SH-SY5Y (cell line): ENCODE measurements around the gene NCOA5.

ENCODE experiments used
- GATA2 ChIP-seq: IDR thresholded peaks from 2 replicates; pipeline ENCODE4 v1.6.1; 2011; ENCODE audit warnings: mild to moderate bottlenecking, low read depth, low read length
- GATA3 ChIP-seq: IDR thresholded peaks from 2 replicates; pipeline ENCODE4 v1.6.1; 2011; ENCODE audit warnings: low read depth, mild to moderate bottlenecking, low read length, moderate library complexity

DNA sequence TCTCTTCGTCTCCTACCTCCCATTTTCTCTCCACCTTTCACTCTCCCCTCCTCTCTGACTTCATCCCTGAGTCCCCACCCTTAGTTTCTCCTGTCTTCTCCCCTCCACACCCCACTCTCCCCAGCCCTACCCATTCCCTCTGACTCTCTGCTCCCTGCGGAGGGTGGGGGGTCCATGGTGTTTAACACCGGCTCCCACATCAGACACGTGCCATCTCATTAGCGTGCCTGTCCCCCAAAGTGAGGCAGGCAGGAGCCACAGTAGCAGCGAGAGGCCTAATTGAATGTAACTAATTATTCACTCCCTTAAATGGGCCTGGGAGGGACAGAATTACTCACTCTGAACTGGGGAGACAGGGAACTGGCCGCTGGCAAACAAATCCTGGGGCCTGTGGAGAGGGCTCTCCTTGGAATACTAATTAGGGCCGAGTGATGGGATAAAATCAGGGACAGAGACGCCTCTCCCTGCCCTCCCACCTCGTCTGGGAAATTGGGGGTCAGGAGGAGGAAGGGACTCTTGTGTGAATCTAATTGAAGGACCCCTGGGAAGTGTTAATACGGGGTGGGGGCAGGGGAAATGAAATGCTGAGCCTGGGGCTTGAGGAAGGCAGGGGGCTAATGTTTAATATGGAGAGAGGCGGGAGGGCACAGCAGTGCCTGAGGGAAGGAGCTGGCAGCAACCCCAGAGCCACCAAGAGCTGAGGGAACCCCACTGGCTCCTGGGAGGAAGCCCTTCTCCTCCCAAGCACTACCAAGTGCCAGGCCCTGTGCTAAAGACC lies 46.3 kb upstream of the NCOA5 start:
- TF ChIP-seq GATA2 (no peak), GATA3 (no peak)
